Breast epithelium (tissue), 4 donors: ENCODE data around the gene ROCK1. TPM values are rescaled to one million over a fixed set of nuclear protein-coding genes. Genes with fewer than 3 reads are reported as not detected.
"Not testable (repeated sequence)": the region's sequence is repeated elsewhere in the genome, so short reads cannot be mapped to it uniquely, and the experiment has no call there.

Experiments used
- DNase-seq, 2 donors: peaks; one replicate each; pipeline ENCODE4 v3.0.0-alpha.2; 2019; ENCODE audit warnings: low spot score in 2 of 2
- H3K27ac ChIP-seq, 2 donors: fragments of 200-600 bp; sonication (generic) in 1 of 2; one replicate each; pipeline ENCODE4 v1.5.1; 2016 to 2019; ENCODE audit warnings: mild to moderate bottlenecking in 1 of 2
- H3K27me3 ChIP-seq, 2 donors: fragments of 200-600 bp; sonication (generic) in 1 of 2; one replicate each; pipeline versions ENCODE4 v1.5.1 to v1.6.0; 2017 to 2019; ENCODE audit warnings: control low read depth in 1 of 2, mild to moderate bottlenecking in 1 of 2
- H3K36me3 ChIP-seq: fragments of 200-600 bp; one replicate; pipeline ENCODE4 v1.5.1; 2019
- H3K4me1 ChIP-seq, 2 donors: fragments of 200-600 bp; sonication (generic); one replicate each; pipeline ENCODE4 v1.5.1; 2016 to 2019; ENCODE audit warnings: control low read depth in 1 of 2
- H3K4me3 ChIP-seq, 3 donors: fragments of 200-600 bp; sonication (generic); 1 replicate in 2 of 3; 2 replicates in 1 of 3; pipeline ENCODE4 v1.5.1; 2016 to 2019; ENCODE audit warnings: mild to moderate bottlenecking in 3 of 3, moderate library complexity in 2 of 3
- H3K9me3 ChIP-seq, 2 donors: fragments of 200-600 bp; sonication (generic) in 1 of 2; one replicate each; pipeline ENCODE4 v1.5.1; 2016 to 2019; ENCODE audit warnings: control low read depth in 1 of 2
- POLR2A ChIP-seq: fragments of 450-650 bp; IDR thresholded peaks from one replicate; pipeline ENCODE4 v1.6.1; 2016; ENCODE audit warnings: antibody characterized with exemption, mild to moderate bottlenecking, moderate library complexity
- POLR2AphosphoS5 ChIP-seq, 3 donors: sonication (generic); formaldehyde crosslinking; IDR thresholded peaks; one replicate each; pipeline ENCODE4 v1.6.1; 2017; ENCODE audit warnings: antibody characterized with exemption in 3 of 3
- intact Hi-C: fragments of 100-400 bp; cut with DNase I; formaldehyde crosslinking; loops from one replicate; pipeline ENCODE4 v1.15.1; 2023; ENCODE audit warnings: low total_unique reads
- total RNA-seq, 3 donors: library from RNA; depleted of rRNA; stranded (reverse); fragments of >200 nt; gene quantifications; one replicate each; pipeline ENCODE4 v1.1.0, GENCODE V29; 2016
- TF ChIP-seq, protein P1 (sequence below), 3 donors: fragments of 450-650 bp; IDR thresholded peaks; one replicate each; pipeline ENCODE4 v1.5.1; 2016 to 2017; ENCODE audit warnings: antibody characterized with exemption in 3 of 3, mild to moderate bottlenecking in 3 of 3, moderate library complexity in 3 of 3

The ROCK1 gene
- total RNA-seq, 3 donors from 2014 or later = 79.3 to 99.2 (median 86.6) TPM

DNA sequence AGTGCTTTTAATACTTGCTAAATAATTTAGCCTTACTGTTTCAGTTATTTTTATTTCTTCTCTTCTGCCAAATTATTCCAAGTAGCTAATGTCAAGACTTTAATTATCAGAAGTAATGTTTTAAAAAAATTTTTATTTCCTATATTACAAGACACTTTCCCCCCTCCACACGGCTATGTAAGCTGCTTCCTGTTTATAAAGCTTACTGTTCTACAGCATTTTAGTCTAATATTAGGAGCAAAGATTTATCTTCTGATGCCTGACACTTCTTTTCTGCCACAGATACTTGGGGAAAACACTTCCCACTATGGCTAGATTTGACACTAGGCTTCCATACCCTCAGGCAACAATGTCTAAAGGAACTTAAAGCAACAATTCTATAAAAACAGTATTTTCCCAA is 62.3 kb downstream of the ROCK1 start:
- no peaks in the 10 kb centered on the region for H3K36me3 ChIP-seq
- H3K27ac ChIP-seq = no peak overlapping the region
- H3K9me3 ChIP-seq = no peaks in the 10 kb centered on the region
- no peak overlapping the region for H3K4me3 ChIP-seq
- intact Hi-C loops = no loop called here
- H3K4me1 ChIP-seq = peaks cover 0 to 7% of the 10 kb centered on the region in 2 donors
- TF ChIP-seq POLR2AphosphoS5 (IDR thresholded peaks at IDR 0.05) (no peak), POLR2A (no peak)
- TF ChIP-seq, protein P1, sequence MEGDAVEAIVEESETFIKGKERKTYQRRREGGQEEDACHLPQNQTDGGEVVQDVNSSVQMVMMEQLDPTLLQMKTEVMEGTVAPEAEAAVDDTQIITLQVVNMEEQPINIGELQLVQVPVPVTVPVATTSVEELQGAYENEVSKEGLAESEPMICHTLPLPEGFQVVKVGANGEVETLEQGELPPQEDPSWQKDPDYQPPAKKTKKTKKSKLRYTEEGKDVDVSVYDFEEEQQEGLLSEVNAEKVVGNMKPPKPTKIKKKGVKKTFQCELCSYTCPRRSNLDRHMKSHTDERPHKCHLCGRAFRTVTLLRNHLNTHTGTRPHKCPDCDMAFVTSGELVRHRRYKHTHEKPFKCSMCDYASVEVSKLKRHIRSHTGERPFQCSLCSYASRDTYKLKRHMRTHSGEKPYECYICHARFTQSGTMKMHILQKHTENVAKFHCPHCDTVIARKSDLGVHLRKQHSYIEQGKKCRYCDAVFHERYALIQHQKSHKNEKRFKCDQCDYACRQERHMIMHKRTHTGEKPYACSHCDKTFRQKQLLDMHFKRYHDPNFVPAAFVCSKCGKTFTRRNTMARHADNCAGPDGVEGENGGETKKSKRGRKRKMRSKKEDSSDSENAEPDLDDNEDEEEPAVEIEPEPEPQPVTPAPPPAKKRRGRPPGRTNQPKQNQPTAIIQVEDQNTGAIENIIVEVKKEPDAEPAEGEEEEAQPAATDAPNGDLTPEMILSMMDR (IDR thresholded peaks at IDR 0.05) = no peak
- H3K27me3 ChIP-seq = no peaks in the 10 kb centered on the region
- DNase-seq = no peak

DNA sequence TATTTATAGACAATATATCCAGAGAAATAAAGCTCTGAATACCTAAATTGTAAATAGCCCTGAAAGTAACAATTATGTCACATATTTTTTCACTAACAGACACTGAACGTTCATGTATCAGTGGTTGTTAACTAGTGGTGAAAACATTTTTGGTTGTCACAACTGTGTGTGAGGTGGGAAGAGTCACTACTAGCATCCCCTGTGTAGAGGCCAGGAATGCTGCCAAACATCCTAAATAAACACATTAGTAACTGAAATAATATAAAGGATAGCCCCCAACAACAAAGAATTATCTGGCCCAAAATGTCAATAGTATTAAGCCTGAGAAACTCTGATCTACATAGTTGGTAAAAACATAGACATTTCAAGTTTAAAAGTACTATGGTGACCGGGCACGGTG is 64.5 kb downstream of the ROCK1 start:
- DNase-seq = no peak
- Histone ChIP-seq H3K4me3 (no peak overlapping the region), H3K36me3 (no peaks in the 10 kb centered on the region), H3K9me3 (no peaks in the 10 kb centered on the region), H3K27me3 (no peaks in the 10 kb centered on the region), H3K27ac (no peak overlapping the region), H3K4me1 (peaks cover 0 to 7% of the 10 kb centered on the region in 2 donors)
- intact Hi-C loops = no loop called here
- TF ChIP-seq, protein P1 (IDR thresholded peaks at IDR 0.05) = no peak
- no peak for TF ChIP-seq POLR2AphosphoS5 (IDR thresholded peaks at IDR 0.05)
- TF ChIP-seq POLR2A = no peak

DNA sequence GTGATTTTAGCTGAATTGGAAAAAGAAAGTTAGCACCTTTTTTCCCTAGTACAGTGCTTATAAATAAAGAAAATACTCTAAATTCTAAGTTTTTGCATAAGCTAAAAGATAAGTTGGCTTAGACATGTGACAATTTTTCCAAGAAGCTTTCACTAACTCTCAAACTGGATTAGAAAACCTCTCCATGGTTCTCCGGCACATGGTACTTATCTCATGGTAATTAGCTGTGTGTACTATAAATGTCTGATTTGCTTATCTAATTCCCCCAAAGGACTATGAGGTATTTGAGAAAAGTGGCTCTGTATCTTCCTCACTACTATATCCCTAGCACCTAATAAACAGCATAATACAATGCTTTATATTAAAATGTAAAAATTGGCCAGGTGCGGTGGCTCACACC is 71.1 kb downstream of the ROCK1 start:
- no peaks in the 10 kb centered on the region for H3K36me3 ChIP-seq
- TF ChIP-seq, protein P1 (IDR thresholded peaks at IDR 0.05) = no peak
- no peak for TF ChIP-seq POLR2A
- no peak for TF ChIP-seq POLR2AphosphoS5 (IDR thresholded peaks at IDR 0.05)
- H3K27me3 ChIP-seq = no peaks in the 10 kb centered on the region
- DNase-seq = no peak
- intact Hi-C loops = no loop called here
- no peak overlapping the region for H3K4me3 ChIP-seq
- no peaks in the 10 kb centered on the region for H3K9me3 ChIP-seq
- H3K27ac ChIP-seq = no peak overlapping the region
- H3K4me1 ChIP-seq = no peaks in the 10 kb centered on the region

DNA sequence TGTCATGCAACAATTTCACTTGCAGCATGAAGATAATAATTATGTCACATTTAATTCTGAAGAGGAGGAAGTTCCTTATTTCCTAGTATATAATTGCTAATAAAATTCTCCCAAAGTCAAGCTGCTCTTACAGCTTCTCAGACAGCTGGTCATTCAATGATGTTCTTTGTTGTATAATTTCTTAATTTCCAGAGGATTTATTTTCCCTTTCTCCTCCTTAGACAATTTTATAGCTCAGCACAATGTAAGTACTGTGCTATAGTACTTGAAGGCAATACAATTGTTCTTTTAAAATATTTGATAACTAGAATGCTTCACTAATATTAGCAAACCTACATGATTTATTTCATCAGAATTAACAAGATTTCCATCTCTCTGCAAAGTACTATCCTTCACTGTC is 73.4 kb downstream of the ROCK1 start:
- no peak for DNase-seq
- TF ChIP-seq, protein P1 (IDR thresholded peaks at IDR 0.05) = no peak
- TF ChIP-seq POLR2A = no peak
- TF ChIP-seq POLR2AphosphoS5 (IDR thresholded peaks at IDR 0.05) = no peak
- Histone ChIP-seq H3K36me3 (no peaks in the 10 kb centered on the region), H3K4me1 (no peaks in the 10 kb centered on the region), H3K4me3 (no peak overlapping the region), H3K9me3 (no peaks in the 10 kb centered on the region), H3K27ac (no peak overlapping the region), H3K27me3 (no peaks in the 10 kb centered on the region)
- intact Hi-C loops = no loop called here

DNA sequence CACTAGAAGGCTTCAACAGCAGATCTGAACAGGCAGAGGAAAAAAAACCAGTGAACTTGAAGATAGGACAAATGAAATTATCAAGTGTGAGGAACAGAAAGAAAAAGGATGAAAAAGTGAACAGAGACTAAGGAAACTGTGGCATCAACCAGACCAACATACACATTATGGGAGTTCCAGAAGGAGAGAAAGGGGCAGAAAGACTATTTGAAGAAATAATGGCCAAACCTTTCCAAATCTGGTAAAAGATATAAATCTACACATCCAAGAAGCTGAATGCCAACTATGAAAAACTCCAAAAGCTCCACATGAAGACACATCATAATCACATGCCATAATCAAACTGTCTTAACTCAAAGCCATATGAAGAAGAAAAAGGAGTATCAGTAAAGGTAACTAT is 79.8 kb downstream of the ROCK1 start:
- Histone ChIP-seq H3K9me3 (peaks cover 4 to 17% of the 10 kb centered on the region in 2 donors), H3K36me3 (no peaks in the 10 kb centered on the region), H3K27ac (no peak overlapping the region), H3K4me1 (no peaks in the 10 kb centered on the region), H3K4me3 (no peak overlapping the region), H3K27me3 (no peaks in the 10 kb centered on the region)
- no peak for DNase-seq
- intact Hi-C loops = no loop called here
- no peak for TF ChIP-seq POLR2A
- TF ChIP-seq POLR2AphosphoS5 (IDR thresholded peaks at IDR 0.05) = no peak
- TF ChIP-seq, protein P1 (IDR thresholded peaks at IDR 0.05) = no peak

DNA sequence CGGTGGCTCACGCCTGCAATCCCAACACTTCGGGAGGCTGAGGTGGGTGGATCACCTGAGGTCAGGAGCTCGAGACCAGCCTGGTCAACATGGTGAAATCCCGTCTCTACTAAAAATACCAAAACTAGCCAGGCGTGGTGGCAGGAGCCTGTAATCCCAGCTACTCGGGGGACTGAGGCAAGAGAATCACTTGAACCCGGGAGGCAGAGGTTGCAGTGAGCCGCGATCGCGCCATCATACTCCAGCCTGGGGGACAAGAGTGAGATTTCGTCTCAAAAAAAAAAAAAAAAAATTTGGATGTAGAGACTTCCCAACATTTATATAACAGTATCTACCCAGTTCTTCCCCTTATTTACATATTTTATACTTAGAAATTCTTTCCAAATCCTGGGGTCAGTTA is 93.4 kb downstream of the ROCK1 start:
- H3K27ac ChIP-seq, H3K36me3 ChIP-seq, DNase-seq, H3K4me1 ChIP-seq, H3K27me3 ChIP-seq, H3K4me3 ChIP-seq, intact Hi-C loops, H3K9me3 ChIP-seq: not testable (repeated sequence)
